GM10266 (cell line): ENCODE measurements around the gene SPATC1L.
A peak's percentile ranks its signal among the peaks of the same experiment; 100 is the strongest.

Source experiments
- DNase-seq: peaks from one replicate; pipeline ENCODE4 v3.0.0; 2012; ENCODE audit errors: extremely low spot score
- CTCF ChIP-seq: IDR thresholded peaks from 2 replicates; pipeline ENCODE4 v1.5.1; 2012; ENCODE audit warnings: mild to moderate bottlenecking, low read depth; ENCODE audit not compliant: control insufficient read depth, insufficient read depth; ENCODE audit errors: missing control alignments

Gene SPATC1L

GRCh38 chr21:46183910-46184624 is at the start of gene SPATC1L:
Gene SPATC1L, minus strand, starts transcription at chr21:46184459. Its CDS starts 1,643 bp downstream, at chr21:46182816.
- TF ChIP-seq CTCF = no peak
- DNase-seq = peak; percentile 88

DNA sequence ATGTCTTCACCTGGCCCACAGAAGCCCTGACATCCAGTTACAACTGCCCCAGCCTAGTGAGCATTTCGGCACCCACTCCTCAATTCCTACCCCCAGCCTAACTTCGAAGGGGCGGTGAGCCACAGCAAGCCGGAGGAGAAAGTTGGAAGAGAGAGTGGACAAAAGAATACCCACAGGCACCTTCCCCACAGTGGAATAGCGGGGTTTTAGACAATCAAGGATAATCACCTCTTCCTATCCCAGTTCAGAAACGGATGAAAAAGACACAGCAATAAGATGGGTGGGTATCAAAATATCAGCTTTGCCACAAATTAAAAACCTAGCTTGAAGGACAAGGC is 45.6 kb upstream of the SPATC1L start:
- no peak for DNase-seq
- TF ChIP-seq CTCF = no peak

- DNase-seq = peak; percentile 65
- TF ChIP-seq CTCF = peak; percentile 67
Measured at GRCh38 chr21:46229133-46229922, 45.1 kb upstream of the SPATC1L start.

DNA sequence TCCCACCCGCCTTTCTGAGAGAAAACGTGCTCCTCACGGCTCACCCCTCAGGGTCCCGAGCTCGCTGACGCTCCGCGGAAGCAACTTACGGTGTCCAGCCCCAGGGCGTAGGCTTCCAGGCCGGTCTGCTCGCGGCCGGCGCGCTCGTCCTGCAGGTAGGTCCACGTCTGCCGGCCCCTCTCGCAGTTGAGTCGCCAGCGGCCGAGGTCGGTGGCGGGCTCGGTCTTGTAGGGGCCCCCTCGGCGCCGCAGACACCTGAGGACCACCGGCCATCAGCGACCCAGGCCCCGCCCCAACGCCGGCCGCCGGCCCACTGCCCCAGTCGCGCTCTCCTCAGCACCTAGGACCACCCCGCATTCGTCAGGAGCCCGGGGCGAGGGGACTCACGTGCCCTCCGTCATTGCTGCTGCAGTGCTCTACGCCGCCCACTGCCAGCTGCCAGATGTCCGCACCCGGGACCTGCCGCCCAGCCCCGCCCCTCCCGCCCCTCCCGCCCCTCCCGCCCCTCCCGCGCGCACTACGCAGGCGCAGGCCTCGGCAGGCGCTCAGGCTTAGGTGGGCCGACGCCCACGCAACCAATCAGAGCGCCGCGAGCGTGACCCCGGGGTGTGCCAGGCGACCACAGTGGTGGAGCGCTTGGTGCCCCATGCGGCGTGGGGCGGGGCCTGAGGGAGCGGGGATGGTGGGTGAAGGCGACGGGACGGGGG is 44.2 kb upstream of the SPATC1L start, which contains the start of gene LSS:
Gene LSS (minus strand): TSS at position 430 of the 707 bp plus-strand sequence. CDS start 29 bp downstream, at position 401.
- TF ChIP-seq CTCF = no peak
- DNase-seq = peak; percentile 99

DNA sequence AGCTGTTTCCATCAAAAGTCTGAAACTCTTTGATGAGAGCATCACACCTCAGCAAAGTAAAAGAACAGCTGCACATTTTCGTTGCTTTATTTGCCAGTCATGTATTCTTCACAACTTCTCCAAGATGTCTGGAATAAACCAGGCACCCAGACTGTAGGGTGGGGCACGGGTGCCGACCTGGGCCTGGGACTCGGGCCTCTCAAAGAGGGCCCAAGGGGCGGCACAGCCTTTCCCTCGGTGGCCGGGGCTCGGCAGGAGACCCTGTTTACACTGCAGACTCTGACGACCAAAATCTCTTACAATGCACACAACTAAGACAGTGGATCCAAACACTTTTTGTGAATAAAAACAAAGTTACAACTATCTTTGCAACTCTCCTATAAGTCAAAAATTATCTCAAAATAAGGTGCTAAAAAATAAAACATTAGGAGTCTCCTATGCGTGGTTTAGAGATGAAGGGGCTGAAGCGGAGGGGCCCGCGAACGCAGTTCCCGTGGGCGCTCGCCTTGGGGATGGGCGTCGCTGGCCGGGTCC is 43.6 kb upstream of the SPATC1L start:
- no peak for DNase-seq
- no peak for TF ChIP-seq CTCF

GRCh38 chr21:46226920-46227599 is 42.8 kb upstream of the SPATC1L start:
- peak; percentile 52 for DNase-seq

More at GRCh38 chr21:46226920-46227599, 42.8 kb upstream of the SPATC1L start:
- no peak for TF ChIP-seq CTCF
